Right atrium auricular region (tissue), 2 donors: ENCODE measurements around the gene LHB. TPM values are rescaled to one million over a fixed set of nuclear protein-coding genes. Genes with fewer than 3 reads are reported as not detected.

Experiments used
- DNase-seq: peaks from one replicate; pipeline ENCODE4 v3.0.0-alpha.2; 2019; ENCODE audit warnings: low spot score
- H3K27ac ChIP-seq, 2 donors: fragments of 200-600 bp; sonication (generic); 1 replicate in 1 of 2; 2 replicates in 1 of 2; pipeline ENCODE4 v1.5.1; 2016 to 2019
- H3K27me3 ChIP-seq, 2 donors: fragments of 200-600 bp; sonication (generic); one replicate each; pipeline versions ENCODE4 v1.5.1 to v1.6.0; 2017 to 2019
- H3K36me3 ChIP-seq: fragments of 200-600 bp; sonication (generic); one replicate; pipeline ENCODE4 v1.5.1; 2016
- H3K4me1 ChIP-seq, 2 donors: fragments of 200-600 bp; sonication (generic); one replicate each; pipeline versions ENCODE4 v1.5.1 to v1.6.0; 2017 to 2019
- H3K4me3 ChIP-seq, 2 donors: fragments of 200-600 bp; sonication (generic); 1 replicate in 1 of 2; 2 replicates in 1 of 2; pipeline ENCODE4 v1.5.1; 2017 to 2019; ENCODE audit warnings: mild to moderate bottlenecking in 1 of 2, moderate library complexity in 1 of 2
- H3K9me3 ChIP-seq, 2 donors: fragments of 200-600 bp; sonication (generic); one replicate each; pipeline ENCODE4 v1.5.1; 2019
- total RNA-seq, 2 donors: library from RNA; depleted of rRNA; stranded (reverse); fragments of >200 nt; gene quantifications; one replicate each; pipeline ENCODE4 v1.1.0, GENCODE V29; 2016
- TF ChIP-seq, protein P1 (sequence below), 2 donors: fragments of 200-600 bp; sonication (generic); IDR thresholded peaks; one replicate each; pipeline ENCODE4 v1.5.1; 2019; ENCODE audit warnings: antibody characterized with exemption in 2 of 2

LHB gene
- total RNA-seq, 2 donors from 2014 or later = not detected

DNA sequence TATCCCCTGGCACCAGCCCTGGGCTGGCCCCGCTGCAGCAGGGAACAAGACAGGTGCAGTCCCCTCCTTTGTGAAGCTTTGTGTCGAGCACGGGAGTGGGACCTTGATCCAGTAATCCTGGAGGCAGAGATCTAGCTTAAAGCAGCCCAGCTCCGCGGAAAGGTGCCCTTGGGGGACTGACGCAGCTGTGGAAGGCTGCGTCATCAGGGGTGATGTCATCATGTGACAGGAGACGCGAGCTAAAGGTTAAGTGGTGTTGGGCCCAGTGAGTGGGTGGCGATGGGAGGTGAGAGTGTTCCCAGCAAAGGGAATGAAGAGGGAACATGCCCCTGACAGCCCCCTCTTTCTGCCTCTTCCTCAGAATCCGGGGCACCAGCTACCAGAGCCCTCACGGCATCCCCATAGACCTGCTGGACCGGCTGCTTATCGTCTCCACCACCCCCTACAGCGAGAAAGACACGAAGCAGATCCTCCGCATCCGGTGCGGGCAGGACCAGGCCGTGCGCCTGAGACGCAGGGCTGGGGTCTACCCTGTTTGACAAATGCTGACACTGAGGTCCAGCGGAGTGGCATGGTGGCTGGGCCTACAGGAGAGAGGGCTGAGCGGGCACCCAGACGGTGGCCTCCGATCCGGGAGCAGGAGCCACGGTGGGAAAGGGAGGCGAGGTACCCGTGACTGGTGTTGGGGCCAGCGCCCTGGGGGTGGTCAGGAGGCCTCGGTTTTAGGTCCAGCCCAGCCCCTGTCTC lies 2.6 kb downstream of the LHB start:
- no peak for DNase-seq
- no peaks in the 10 kb centered on the region for H3K9me3 ChIP-seq
- no peak overlapping the region for H3K27ac ChIP-seq
- H3K4me1 ChIP-seq = peaks cover 0 to 22% of the 10 kb centered on the region in 2 donors
- H3K27me3 ChIP-seq = no peaks in the 10 kb centered on the region
- H3K36me3 ChIP-seq = peaks cover 42% of the 10 kb centered on the region
- TF ChIP-seq, protein P1, sequence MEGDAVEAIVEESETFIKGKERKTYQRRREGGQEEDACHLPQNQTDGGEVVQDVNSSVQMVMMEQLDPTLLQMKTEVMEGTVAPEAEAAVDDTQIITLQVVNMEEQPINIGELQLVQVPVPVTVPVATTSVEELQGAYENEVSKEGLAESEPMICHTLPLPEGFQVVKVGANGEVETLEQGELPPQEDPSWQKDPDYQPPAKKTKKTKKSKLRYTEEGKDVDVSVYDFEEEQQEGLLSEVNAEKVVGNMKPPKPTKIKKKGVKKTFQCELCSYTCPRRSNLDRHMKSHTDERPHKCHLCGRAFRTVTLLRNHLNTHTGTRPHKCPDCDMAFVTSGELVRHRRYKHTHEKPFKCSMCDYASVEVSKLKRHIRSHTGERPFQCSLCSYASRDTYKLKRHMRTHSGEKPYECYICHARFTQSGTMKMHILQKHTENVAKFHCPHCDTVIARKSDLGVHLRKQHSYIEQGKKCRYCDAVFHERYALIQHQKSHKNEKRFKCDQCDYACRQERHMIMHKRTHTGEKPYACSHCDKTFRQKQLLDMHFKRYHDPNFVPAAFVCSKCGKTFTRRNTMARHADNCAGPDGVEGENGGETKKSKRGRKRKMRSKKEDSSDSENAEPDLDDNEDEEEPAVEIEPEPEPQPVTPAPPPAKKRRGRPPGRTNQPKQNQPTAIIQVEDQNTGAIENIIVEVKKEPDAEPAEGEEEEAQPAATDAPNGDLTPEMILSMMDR (IDR thresholded peaks at IDR 0.05) = no peak
- H3K4me3 ChIP-seq = no peak overlapping the region

GRCh38 chr19:49011194-49011593 lies 5.7 kb downstream of the LHB start:
- Histone ChIP-seq H3K27ac (no peak overlapping the region), H3K4me3 (no peak overlapping the region), H3K4me1 (no peaks in the 10 kb centered on the region), H3K36me3 (peaks cover 57% of the 10 kb centered on the region), H3K27me3 (no peaks in the 10 kb centered on the region), H3K9me3 (no peaks in the 10 kb centered on the region)
- TF ChIP-seq, protein P1 (IDR thresholded peaks at IDR 0.05) = no peak
- DNase-seq = no peak

GRCh38 chr19:49010453-49010852 lies 6.4 kb downstream of the LHB start:
- H3K27me3 ChIP-seq = no peaks in the 10 kb centered on the region
- H3K4me3 ChIP-seq = no peak overlapping the region
- peaks cover 61% of the 10 kb centered on the region for H3K36me3 ChIP-seq
- TF ChIP-seq, protein P1 (IDR thresholded peaks at IDR 0.05) = no peak
- H3K27ac ChIP-seq = no peak overlapping the region
- no peaks in the 10 kb centered on the region for H3K9me3 ChIP-seq
- no peaks in the 10 kb centered on the region for H3K4me1 ChIP-seq
- no peak for DNase-seq

- no peaks in the 10 kb centered on the region for H3K27me3 ChIP-seq
- no peak for DNase-seq
- TF ChIP-seq, protein P1 (IDR thresholded peaks at IDR 0.05) = no peak
- H3K27ac ChIP-seq = no peak overlapping the region
- no peaks in the 10 kb centered on the region for H3K4me1 ChIP-seq
- no peak overlapping the region for H3K4me3 ChIP-seq
- H3K36me3 ChIP-seq = peaks cover 61% of the 10 kb centered on the region
- H3K9me3 ChIP-seq = no peaks in the 10 kb centered on the region
These were observed 7.1 kb downstream of the LHB start for GRCh38 chr19:49009828-49010227.

- no peaks in the 10 kb centered on the region for H3K27me3 ChIP-seq
- H3K4me3 ChIP-seq = no peak overlapping the region
- no peak overlapping the region for H3K27ac ChIP-seq
- H3K36me3 ChIP-seq = peaks cover 71% of the 10 kb centered on the region
- no peaks in the 10 kb centered on the region for H3K4me1 ChIP-seq
- no peaks in the 10 kb centered on the region for H3K9me3 ChIP-seq
- DNase-seq = no peak
- TF ChIP-seq, protein P1 (IDR thresholded peaks at IDR 0.05) = no peak
These were observed 10.0 kb downstream of the LHB start for GRCh38 chr19:49006905-49007304.
